Stimulated activated naive CD8-positive, alpha-beta T cell treated with anti-CD3 and anti-CD28 coated beads, Interleukin-15, amount 100 ng/mL, for 72 hours (primary cell): ENCODE measurements around the gene MDM2.
A peak's percentile ranks its signal among the peaks of the same experiment; 100 is the strongest.

Source experiments
- ATAC-seq: fragments of 150-1000 bp; cut with Tn5 transposase; 2 replicates; pipeline ENCODE4 v1.10.0; 2021; ENCODE audit warnings: mild to moderate bottlenecking, moderate library complexity
- DNase-seq, 2 donors: peaks; one replicate each; pipeline ENCODE4 v3.0.0; 2021 to 2022
- H3K27ac Mint-ChIP-seq, 2 donors: one replicate each; pipeline ENCODE4 v1.8.0; 2022; ENCODE audit warnings: mild to moderate bottlenecking in 2 of 2, mixed read lengths in 2 of 2, moderate library complexity in 2 of 2
- H3K27me3 Mint-ChIP-seq: one replicate; pipeline ENCODE4 v1.8.0; 2022; ENCODE audit warnings: mixed read lengths
- H3K4me1 Mint-ChIP-seq: one replicate; pipeline ENCODE4 v1.8.0; 2022; ENCODE audit warnings: mild to moderate bottlenecking, mixed read lengths
- H3K4me3 Mint-ChIP-seq, 2 donors: one replicate each; pipeline ENCODE4 v1.8.0; 2022; ENCODE audit warnings: mild to moderate bottlenecking in 2 of 2, mixed read lengths in 2 of 2, moderate library complexity in 1 of 2
- H3K9me3 Mint-ChIP-seq, 2 donors: one replicate each; pipeline ENCODE4 v1.8.0; 2022; ENCODE audit warnings: mixed read lengths in 2 of 2

MDM2 gene

DNA sequence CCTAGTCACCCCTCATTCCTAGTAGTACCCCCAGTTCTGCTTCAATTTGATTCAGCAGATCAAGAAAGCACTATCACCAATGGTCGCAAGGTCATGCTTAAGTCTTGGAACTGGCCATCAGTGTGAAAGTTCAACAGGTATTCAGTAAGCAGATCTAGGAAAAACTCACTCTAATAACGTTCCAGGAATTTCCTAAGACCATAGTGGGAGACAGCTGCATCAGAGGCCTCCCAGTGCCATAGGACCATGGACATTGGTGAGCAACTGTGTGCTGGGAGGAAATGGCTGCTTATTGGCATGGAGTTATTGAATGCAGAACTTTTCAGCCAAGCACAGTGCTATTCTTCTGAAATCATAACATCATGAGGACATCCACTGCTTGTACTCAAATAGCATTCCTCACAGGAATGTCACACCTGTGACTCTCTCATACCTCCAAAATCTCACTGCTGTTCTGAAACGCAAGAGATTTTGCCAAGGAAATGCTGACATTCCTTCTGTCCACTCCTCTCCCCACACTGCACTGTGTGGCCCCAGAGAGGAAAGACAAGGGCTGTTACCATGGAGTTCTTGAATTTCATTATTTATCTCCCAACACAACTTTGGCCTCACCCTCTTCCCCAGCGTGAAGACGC lies 30.9 kb upstream of the MDM2 start:
- Mint-ChIP-seq H3K4me1 (peaks cover 13% of the 10 kb centered on the region), H3K9me3 (no peaks in the 10 kb centered on the region), H3K27me3 (no peaks in the 10 kb centered on the region), H3K4me3 (no peak overlapping the region), H3K27ac (no peak overlapping the region)
- DNase-seq (no peak), ATAC-seq (no peak)

GRCh38 chr12:68779280-68779679 lies 28.7 kb upstream of the MDM2 start:
- Mint-ChIP-seq H3K27ac (no peak overlapping the region), H3K4me1 (no peaks in the 10 kb centered on the region), H3K4me3 (no peak overlapping the region), H3K9me3 (no peaks in the 10 kb centered on the region), H3K27me3 (no peaks in the 10 kb centered on the region)
- DNase-seq, result no peak
- ATAC-seq, result no peak

DNA sequence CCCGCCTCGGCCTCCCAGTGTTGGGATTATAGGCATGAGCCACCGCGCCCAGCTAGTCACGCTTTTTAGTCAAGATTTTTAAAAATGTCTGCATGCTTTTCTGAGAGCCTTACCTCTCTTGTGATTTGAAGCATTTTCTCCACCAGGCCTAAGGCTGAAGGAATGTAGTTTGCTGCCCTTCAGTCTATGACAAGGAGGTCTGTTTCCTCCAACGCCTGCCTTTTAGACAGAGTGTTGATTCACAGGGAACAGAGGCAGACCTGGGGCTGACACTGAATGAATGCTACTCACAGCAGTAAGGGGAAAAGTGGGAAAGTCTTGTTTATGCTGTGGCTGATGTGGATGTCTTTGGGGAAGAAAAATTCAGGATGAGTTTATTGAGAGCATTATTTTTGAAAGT lies 27.2 kb upstream of the MDM2 start:
- Mint-ChIP-seq H3K27me3 (no peaks in the 10 kb centered on the region), H3K9me3 (no peaks in the 10 kb centered on the region), H3K27ac (peak overlapping the region in 1 of 2 donors; percentile 37), H3K4me1 (no peaks in the 10 kb centered on the region), H3K4me3 (no peak overlapping the region)
- DNase-seq, result no peak
- ATAC-seq, result no peak

DNA sequence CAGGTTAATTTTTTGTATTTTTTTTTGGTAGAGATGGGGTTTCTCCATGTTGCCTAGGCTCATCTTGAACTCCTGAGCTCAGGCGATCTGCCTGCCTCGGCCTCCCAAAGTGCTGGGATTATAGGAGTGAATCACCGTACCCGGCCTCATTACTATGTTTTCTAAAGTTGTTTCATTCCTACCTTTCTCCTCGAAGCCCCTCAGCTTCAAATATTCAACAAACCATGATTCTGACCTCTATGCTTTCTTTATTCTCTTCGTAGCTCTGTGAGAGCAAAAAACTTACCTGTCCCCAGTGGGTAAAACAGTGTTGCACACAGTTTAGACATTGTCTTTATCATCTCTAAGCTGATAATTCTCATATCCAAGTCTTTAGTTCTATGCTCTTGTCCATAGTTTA lies 26.2 kb upstream of the MDM2 start:
- H3K4me3 Mint-ChIP-seq, result no peak overlapping the region
- H3K9me3 Mint-ChIP-seq, result no peaks in the 10 kb centered on the region
- H3K27ac Mint-ChIP-seq, result peak overlapping the region in 1 of 2 donors; percentile 55

GRCh38 chr12:68784015-68784414 lies 24.0 kb upstream of the MDM2 start:
- no peaks in the 10 kb centered on the region for H3K27me3 Mint-ChIP-seq
- no peaks in the 10 kb centered on the region for H3K4me1 Mint-ChIP-seq
- ATAC-seq, result no peak
- DNase-seq, result no peak
- no peak overlapping the region for H3K27ac Mint-ChIP-seq
- H3K9me3 Mint-ChIP-seq, result no peaks in the 10 kb centered on the region
- H3K4me3 Mint-ChIP-seq, result no peak overlapping the region

More for the DNA sequence above, 26.2 kb upstream of the MDM2 start:
- Mint-ChIP-seq H3K4me1 (no peaks in the 10 kb centered on the region), H3K27me3 (no peaks in the 10 kb centered on the region)
- ATAC-seq (no peak), DNase-seq (no peak)

DNA sequence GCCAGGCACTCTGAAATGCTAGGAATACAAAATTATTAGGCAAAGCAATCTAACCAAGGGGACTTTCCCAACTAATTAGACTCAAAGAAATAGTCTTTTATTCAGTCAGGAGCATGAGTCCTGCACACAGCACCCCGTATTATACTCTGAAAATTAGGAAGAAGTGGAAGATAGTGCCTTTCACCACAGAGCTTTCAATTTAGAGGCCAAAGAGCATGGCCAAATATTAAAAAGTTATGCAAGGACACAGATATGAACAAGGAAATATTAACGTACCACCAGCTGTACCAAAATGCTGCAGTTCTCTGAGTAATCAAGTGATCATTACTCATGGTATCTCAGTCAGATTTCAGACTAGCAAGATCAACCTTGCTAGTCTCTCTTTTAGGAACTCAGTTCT lies 22.6 kb upstream of the MDM2 start:
- Mint-ChIP-seq H3K27me3 (no peaks in the 10 kb centered on the region), H3K27ac (no peak overlapping the region), H3K4me1 (no peaks in the 10 kb centered on the region), H3K9me3 (no peaks in the 10 kb centered on the region), H3K4me3 (no peak overlapping the region)
- DNase-seq (no peak), ATAC-seq (no peak)

- DNase-seq (no peak), ATAC-seq (no peak)
- no peak overlapping the region for H3K27ac Mint-ChIP-seq
- no peaks in the 10 kb centered on the region for H3K9me3 Mint-ChIP-seq
- H3K27me3 Mint-ChIP-seq, result no peaks in the 10 kb centered on the region
- H3K4me1 Mint-ChIP-seq, result no peaks in the 10 kb centered on the region
- no peak overlapping the region for H3K4me3 Mint-ChIP-seq
Observed at GRCh38 chr12:68785823-68786222, 22.2 kb upstream of the MDM2 start.

- H3K4me3 Mint-ChIP-seq, result no peak overlapping the region
- H3K27ac Mint-ChIP-seq, result peak overlapping the region in 1 of 2 donors; percentile 80
- ATAC-seq, result no peak
- H3K9me3 Mint-ChIP-seq, result no peaks in the 10 kb centered on the region
- DNase-seq, result no peak
- no peaks in the 10 kb centered on the region for H3K27me3 Mint-ChIP-seq
- H3K4me1 Mint-ChIP-seq, result no peaks in the 10 kb centered on the region
Observed at GRCh38 chr12:68786929-68787328, 21.0 kb upstream of the MDM2 start.

- no peak overlapping the region for H3K27ac Mint-ChIP-seq
- no peaks in the 10 kb centered on the region for H3K27me3 Mint-ChIP-seq
- no peaks in the 10 kb centered on the region for H3K9me3 Mint-ChIP-seq
- H3K4me3 Mint-ChIP-seq, result no peak overlapping the region
- no peak for DNase-seq
- ATAC-seq, result no peak
- H3K4me1 Mint-ChIP-seq, result no peaks in the 10 kb centered on the region
Observed at GRCh38 chr12:68788554-68789143, 19.3 kb upstream of the MDM2 start.

DNA sequence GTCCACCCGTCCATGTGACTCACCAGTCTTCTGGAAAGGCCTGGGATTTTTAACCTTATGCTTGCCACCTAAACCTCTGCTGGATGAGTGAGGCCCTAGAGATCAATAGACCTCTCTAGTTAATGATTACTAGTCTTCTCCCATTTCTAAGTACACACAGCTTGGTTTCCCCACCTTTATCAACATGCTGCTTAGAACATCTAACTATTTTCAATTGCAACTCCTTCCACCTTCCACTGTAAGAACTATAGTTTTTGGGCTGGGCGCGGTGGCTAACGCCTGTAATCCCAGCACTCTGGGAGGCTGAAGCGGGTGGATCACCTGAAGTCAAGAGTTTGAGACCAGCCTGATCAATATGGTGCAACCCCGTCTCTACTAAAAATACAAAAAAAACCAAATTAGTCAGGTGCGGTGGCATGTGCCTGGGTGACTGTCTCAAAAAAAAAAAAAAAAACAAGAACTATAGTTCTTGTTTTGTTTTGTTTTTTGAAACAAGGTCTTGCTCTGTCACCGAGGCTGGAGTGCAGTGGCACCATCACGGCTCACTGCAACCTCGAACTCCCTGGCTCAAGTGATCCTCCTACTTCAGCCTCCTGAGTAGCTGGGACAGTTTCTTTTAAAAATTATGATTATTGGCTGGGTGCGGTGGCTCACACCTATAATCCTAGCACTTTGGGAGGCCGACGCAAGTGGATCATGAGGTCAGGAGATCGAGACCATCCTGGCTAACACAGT lies 18.7 kb upstream of the MDM2 start:
- no peak overlapping the region for H3K27ac Mint-ChIP-seq
- no peak for DNase-seq
- H3K4me3 Mint-ChIP-seq, result no peak overlapping the region
- ATAC-seq, result no peak
- no peaks in the 10 kb centered on the region for H3K9me3 Mint-ChIP-seq
- no peaks in the 10 kb centered on the region for H3K27me3 Mint-ChIP-seq
- no peaks in the 10 kb centered on the region for H3K4me1 Mint-ChIP-seq

DNA sequence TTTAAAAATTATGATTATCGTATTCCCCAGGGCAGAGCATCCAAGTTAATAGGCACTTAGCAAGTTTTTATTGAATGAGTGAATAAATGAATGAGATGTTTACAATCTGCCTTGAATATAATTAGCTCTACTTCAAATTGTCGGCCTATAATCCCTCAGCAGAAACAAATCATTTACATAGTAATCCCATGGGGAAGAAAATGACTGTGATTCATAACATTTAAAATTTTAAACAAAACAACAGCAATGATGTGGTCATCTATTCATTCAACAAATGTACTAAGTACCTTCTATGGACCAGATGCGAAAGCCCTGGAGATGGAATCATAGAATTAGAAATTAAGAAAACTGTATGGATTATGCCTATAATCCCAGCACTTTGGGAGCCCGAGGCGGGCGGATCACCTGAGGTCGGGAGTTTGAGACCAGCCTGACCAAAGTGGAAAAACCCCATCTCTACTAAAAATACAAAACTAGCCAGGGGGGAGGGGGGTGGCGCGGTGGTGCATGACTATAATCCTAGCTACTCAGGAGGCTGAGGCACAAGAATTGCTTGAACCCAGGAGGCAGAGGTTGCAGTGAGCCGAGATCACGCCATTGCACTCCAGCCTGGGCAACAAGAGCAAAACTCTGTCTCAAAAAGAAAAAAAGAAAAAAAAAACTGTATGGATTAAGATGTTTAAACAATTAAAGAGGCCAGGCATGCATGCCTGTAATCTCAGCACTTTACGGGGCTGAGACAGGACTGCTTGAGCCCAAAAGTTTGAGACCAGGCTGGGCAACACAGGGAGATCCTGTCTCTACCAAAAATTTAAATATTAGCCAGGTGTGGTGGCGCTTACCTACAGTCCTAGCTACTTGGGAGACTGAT lies 17.7 kb upstream of the MDM2 start:
- no peak for DNase-seq
- no peak overlapping the region for H3K4me3 Mint-ChIP-seq
- H3K4me1 Mint-ChIP-seq, result no peaks in the 10 kb centered on the region
- H3K27me3 Mint-ChIP-seq, result no peaks in the 10 kb centered on the region
- no peak overlapping the region for H3K27ac Mint-ChIP-seq
- H3K9me3 Mint-ChIP-seq, result no peaks in the 10 kb centered on the region
- ATAC-seq, result no peak

GRCh38 chr12:68790952-68791234 lies 17.1 kb upstream of the MDM2 start:
- ATAC-seq, result no peak
- no peaks in the 10 kb centered on the region for H3K9me3 Mint-ChIP-seq
- H3K4me1 Mint-ChIP-seq, result no peaks in the 10 kb centered on the region
- DNase-seq, result no peak
- H3K27ac Mint-ChIP-seq, result no peak overlapping the region
- no peak overlapping the region for H3K4me3 Mint-ChIP-seq
- H3K27me3 Mint-ChIP-seq, result no peaks in the 10 kb centered on the region

DNA sequence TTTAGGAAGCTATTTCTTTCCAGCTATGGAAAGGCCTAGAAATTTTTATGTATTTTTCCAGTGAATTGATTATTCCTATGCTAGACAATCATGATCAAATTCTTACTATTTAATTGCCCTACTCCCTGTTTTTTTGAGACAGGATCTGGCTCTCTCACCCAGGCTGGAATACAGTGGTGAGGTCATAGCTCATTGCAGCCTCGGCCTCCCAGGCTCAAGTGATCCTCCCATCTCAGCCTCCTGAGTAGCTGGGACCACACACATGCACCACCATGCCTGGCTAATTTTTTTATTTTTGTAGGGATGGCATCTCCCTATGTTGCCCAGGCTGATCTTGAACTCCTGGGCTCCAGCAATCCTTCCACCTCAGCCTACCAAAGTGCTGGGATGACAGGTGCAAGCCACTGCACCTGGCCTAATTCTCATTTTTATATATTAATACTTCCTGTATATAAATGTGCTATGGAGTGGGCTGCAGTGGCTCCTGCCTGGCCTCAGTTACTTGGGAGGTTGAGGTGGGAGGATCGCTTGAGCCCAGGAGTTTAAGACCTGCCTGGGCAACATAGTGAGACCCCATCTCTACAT lies 16.0 kb upstream of the MDM2 start:
- ATAC-seq, result no peak
- H3K4me1 Mint-ChIP-seq, result no peaks in the 10 kb centered on the region
- no peaks in the 10 kb centered on the region for H3K27me3 Mint-ChIP-seq
- no peak overlapping the region for H3K27ac Mint-ChIP-seq
- no peaks in the 10 kb centered on the region for H3K9me3 Mint-ChIP-seq
- no peak overlapping the region for H3K4me3 Mint-ChIP-seq
- no peak for DNase-seq

GRCh38 chr12:68792952-68793351 lies 15.0 kb upstream of the MDM2 start:
- no peaks in the 10 kb centered on the region for H3K4me1 Mint-ChIP-seq
- peak; percentile 91 for ATAC-seq
- no peaks in the 10 kb centered on the region for H3K27me3 Mint-ChIP-seq
- no peaks in the 10 kb centered on the region for H3K9me3 Mint-ChIP-seq
- peak; percentile 40 to 42 for DNase-seq
- no peak overlapping the region for H3K4me3 Mint-ChIP-seq
- no peak overlapping the region for H3K27ac Mint-ChIP-seq

GRCh38 chr12:68793436-68793835 lies 14.5 kb upstream of the MDM2 start:
- H3K4me1 Mint-ChIP-seq, result no peaks in the 10 kb centered on the region
- no peaks in the 10 kb centered on the region for H3K27me3 Mint-ChIP-seq
- no peak overlapping the region for H3K4me3 Mint-ChIP-seq
- DNase-seq (no peak), ATAC-seq (peak; percentile 28)
- H3K9me3 Mint-ChIP-seq, result no peaks in the 10 kb centered on the region
- no peak overlapping the region for H3K27ac Mint-ChIP-seq
